HFFc6 (cell line): ENCODE data around the gene MATK. TPM values are rescaled to one million over a fixed set of nuclear protein-coding genes. Genes with fewer than 3 reads are reported as not detected.

Experiments used
- DNase-seq: peaks from one replicate; pipeline ENCODE4 v3.0.0-alpha.2; 2018
- H3K27ac Mint-ChIP-seq: 2 replicates; pipeline ENCODE4 v1.8.0; 2020; ENCODE audit warnings: mild to moderate bottlenecking, mixed read lengths
- H3K27me3 Mint-ChIP-seq: 2 replicates; pipeline ENCODE4 v1.8.0; 2021; ENCODE audit warnings: mild to moderate bottlenecking, moderate library complexity, mixed read lengths; ENCODE audit not compliant: insufficient read depth
- H3K36me3 Mint-ChIP-seq: 2 replicates; pipeline ENCODE4 v1.8.0; 2021; ENCODE audit warnings: low read depth, mixed read lengths
- H3K4me1 Mint-ChIP-seq: 2 replicates; pipeline ENCODE4 v1.8.0; 2020; ENCODE audit warnings: low read depth, mixed read lengths
- H3K4me3 Mint-ChIP-seq: 2 replicates; pipeline ENCODE4 v1.8.0; 2020; ENCODE audit warnings: mild to moderate bottlenecking, moderate library complexity, mixed read lengths
- H3K9me3 Mint-ChIP-seq: 2 replicates; pipeline ENCODE4 v1.8.0; 2020; ENCODE audit warnings: mild to moderate bottlenecking, mixed read lengths
- total RNA-seq, 6 experiments: library from RNA; stranded (reverse); fragmentation: NEBNext Ultra II Directional; extraction: Animal tissue kit (Norgen Biotek cat#: 25700); gene quantifications; 2 replicates in 1 of 6; 3 replicates in 5 of 6; pipeline ENCODE4 v1.2.3, GENCODE V29; 2021
- TF ChIP-seq, protein P1 (sequence below): fragments of 200-600 bp; sonication (generic); IDR thresholded peaks from 2 replicates; pipeline ENCODE4 v1.5.0; 2021; ENCODE audit warnings: antibody characterized with exemption, mild to moderate bottlenecking

The MATK gene
- total RNA-seq, 6 experiments from 2014 or later: not detected

DNA sequence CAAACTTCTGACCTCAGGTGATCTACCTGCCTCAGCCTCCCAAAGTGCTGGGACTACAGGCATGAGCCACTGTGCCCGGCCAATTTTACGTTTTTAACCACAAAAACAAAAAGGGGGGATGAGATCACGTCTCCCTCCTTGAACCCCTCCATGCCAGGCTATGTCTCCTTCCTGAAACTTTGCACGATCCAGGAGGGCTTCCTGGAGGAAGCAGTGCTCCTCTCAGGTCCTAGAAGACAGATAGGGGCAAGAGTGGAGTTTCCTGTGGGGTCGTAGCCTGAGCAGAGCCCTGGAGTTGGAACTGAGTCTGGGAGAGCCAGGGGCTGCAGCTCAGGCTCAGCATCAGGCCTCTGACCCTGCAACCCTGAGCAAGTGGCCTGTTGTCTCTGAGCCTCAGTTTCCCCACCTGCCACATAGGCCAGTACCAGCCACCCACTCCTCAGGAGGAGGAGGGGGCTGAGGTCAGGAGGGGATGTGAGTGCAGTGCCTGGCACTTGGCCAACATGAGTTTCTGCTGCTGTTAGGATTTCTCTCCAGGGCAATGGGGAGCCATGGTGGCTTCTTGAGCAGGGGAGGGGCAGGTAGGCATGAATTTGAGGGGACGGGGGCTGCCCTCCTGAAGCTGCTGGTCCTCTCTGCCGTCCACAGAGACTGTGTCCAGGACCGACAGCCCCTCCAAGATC is 40.7 kb downstream of the MATK start:
- no peaks in the 10 kb centered on the region for H3K36me3 Mint-ChIP-seq
- H3K9me3 Mint-ChIP-seq: no peaks in the 10 kb centered on the region
- no peak overlapping the region for H3K27ac Mint-ChIP-seq
- H3K4me3 Mint-ChIP-seq: no peak overlapping the region
- no peaks in the 10 kb centered on the region for H3K4me1 Mint-ChIP-seq
- DNase-seq: no peak
- TF ChIP-seq, protein P1, sequence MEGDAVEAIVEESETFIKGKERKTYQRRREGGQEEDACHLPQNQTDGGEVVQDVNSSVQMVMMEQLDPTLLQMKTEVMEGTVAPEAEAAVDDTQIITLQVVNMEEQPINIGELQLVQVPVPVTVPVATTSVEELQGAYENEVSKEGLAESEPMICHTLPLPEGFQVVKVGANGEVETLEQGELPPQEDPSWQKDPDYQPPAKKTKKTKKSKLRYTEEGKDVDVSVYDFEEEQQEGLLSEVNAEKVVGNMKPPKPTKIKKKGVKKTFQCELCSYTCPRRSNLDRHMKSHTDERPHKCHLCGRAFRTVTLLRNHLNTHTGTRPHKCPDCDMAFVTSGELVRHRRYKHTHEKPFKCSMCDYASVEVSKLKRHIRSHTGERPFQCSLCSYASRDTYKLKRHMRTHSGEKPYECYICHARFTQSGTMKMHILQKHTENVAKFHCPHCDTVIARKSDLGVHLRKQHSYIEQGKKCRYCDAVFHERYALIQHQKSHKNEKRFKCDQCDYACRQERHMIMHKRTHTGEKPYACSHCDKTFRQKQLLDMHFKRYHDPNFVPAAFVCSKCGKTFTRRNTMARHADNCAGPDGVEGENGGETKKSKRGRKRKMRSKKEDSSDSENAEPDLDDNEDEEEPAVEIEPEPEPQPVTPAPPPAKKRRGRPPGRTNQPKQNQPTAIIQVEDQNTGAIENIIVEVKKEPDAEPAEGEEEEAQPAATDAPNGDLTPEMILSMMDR: no peak
- H3K27me3 Mint-ChIP-seq: peaks cover 5% of the 10 kb centered on the region; the same call in 1 of the 2 replicates

DNA sequence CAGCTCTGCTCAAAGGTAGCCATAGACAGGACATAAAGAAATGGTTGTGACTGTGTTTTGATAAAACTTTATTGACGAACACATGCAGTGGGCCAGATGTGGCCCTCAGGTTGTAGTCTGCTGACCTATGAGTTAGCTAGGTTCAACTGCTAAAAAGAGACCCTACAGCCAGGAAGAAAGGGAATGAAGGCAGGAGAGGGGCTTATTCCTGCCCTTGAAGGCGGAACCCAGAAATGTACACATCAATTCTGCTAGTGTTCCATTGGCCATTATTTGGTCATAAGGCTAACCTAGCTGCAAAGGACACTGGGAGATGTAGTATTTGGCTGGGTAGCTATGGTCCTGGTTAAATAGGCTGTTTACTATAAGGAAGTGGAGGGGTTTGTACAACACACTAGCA is 42.7 kb downstream of the MATK start:
- TF ChIP-seq, protein P1: no peak
- Mint-ChIP-seq H3K36me3 (no peaks in the 10 kb centered on the region), H3K27ac (no peak overlapping the region), H3K4me3 (no peak overlapping the region), H3K4me1 (no peaks in the 10 kb centered on the region), H3K27me3 (peaks cover 7% of the 10 kb centered on the region), H3K9me3 (no peaks in the 10 kb centered on the region)
- DNase-seq: no peak

DNA sequence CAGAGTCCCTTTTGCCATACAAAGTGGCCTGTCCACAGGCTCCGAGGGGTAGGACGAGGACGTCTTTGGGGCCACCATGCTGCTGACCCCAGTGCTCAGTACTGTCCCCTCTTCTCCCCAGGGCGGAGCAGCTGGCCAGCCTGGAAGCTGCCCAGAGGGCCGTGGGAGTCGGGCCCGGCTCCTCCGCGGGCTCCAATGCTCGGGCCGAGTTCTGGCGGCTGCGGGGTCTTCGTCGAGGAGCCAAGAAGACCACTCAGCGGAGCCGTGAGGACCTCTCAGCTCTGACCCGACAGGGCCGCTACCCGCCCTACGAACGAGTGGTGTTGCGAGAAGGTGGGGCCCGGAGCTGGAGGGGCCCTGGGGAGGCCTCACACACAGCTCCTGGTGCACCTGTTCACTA is 45.8 kb downstream of the MATK start:
- TF ChIP-seq, protein P1: no peak
- H3K27me3 Mint-ChIP-seq: peaks cover 15% of the 10 kb centered on the region
- H3K9me3 Mint-ChIP-seq: no peaks in the 10 kb centered on the region
- no peak overlapping the region for H3K4me3 Mint-ChIP-seq
- no peak overlapping the region for H3K27ac Mint-ChIP-seq
- no peak for DNase-seq
- no peaks in the 10 kb centered on the region for H3K36me3 Mint-ChIP-seq
- peaks cover 9% of the 10 kb centered on the region for H3K4me1 Mint-ChIP-seq

DNA sequence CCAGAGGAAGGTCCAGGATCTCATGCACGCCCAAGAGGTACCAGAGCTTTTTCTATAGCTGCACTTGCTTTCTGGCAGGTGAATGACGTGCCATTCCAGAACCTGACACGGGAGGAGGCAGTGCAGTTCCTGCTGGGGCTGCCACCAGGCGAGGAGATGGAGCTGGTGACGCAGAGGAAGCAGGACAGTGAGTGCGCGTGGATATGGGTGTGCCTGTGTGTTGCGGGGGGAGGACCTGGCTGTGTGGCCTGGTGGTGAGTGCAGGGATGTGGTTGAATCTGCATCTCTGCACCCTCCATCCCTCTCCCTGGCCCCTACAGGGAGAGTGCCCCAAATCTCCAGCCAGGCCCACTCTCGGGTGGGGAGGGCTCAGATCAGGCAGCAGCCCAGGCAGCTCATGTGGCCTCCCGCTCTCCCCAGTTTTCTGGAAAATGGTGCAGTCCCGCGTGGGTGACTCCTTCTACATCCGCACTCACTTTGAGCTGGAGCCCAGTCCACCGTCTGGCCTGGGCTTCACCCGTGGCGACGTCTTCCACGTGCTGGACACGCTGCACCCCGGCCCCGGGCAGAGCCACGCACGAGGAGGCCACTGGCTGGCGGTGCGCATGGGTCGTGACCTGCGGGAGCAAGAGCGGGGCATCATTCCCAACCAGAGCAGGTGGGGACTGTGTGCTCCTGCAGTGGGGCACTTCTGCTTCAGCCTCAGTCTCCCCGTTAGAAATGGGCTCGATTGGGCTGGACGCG is 47.5 kb downstream of the MATK start:
- no peaks in the 10 kb centered on the region for H3K9me3 Mint-ChIP-seq
- TF ChIP-seq, protein P1: no peak
- H3K27ac Mint-ChIP-seq: no peak overlapping the region
- no peak overlapping the region for H3K4me3 Mint-ChIP-seq
- DNase-seq: no peak
- H3K27me3 Mint-ChIP-seq: peaks cover 21% of the 10 kb centered on the region
- peaks cover 9% of the 10 kb centered on the region for H3K4me1 Mint-ChIP-seq
- no peaks in the 10 kb centered on the region for H3K36me3 Mint-ChIP-seq

GRCh38 chr19:3737487-3738205 is 48.5 kb downstream of the MATK start:
- DNase-seq: no peak

More at GRCh38 chr19:3737487-3738205, 48.5 kb downstream of the MATK start:
- peaks cover 21% of the 10 kb centered on the region for H3K27me3 Mint-ChIP-seq
- TF ChIP-seq, protein P1: no peak
- peaks cover 9% of the 10 kb centered on the region for H3K4me1 Mint-ChIP-seq
- H3K9me3 Mint-ChIP-seq: no peaks in the 10 kb centered on the region
- H3K27ac Mint-ChIP-seq: no peak overlapping the region
- H3K4me3 Mint-ChIP-seq: no peak overlapping the region
- H3K36me3 Mint-ChIP-seq: no peaks in the 10 kb centered on the region
